H9 (cell line): Measurements from ENCODE around the gene LCE3B. TPM values are rescaled to one million over a fixed set of nuclear protein-coding genes. Genes with fewer than 3 reads are reported as not detected.

Source experiments
- DNase-seq: peaks from one replicate; pipeline ENCODE4 v3.0.0-alpha.2; 2017
- H2AFZ ChIP-seq: one replicate; pipeline ENCODE4 v1.6.1; 2013; ENCODE audit warnings: mild to moderate bottlenecking, low read length, control low read depth, moderate library complexity
- H2AK5ac ChIP-seq: 2 replicates; pipeline ENCODE4 v1.6.1; 2013; ENCODE audit warnings: low read length, control low read depth, mixed read lengths; ENCODE audit not compliant: insufficient read length
- H2BK120ac ChIP-seq: one replicate; pipeline ENCODE4 v1.6.1; 2013; ENCODE audit warnings: low read depth, mild to moderate bottlenecking, low read length, control low read depth, inconsistent platforms; ENCODE audit not compliant: poor library complexity, severe bottlenecking
- H2BK12ac ChIP-seq: 2 replicates; pipeline ENCODE4 v1.6.1; 2013; ENCODE audit warnings: low read length, control low read depth, mixed read lengths, low read depth; ENCODE audit not compliant: insufficient read length
- H2BK15ac ChIP-seq: 2 replicates; pipeline ENCODE4 v1.6.1; 2013; ENCODE audit warnings: low read depth, low read length, control low read depth
- H2BK20ac ChIP-seq: one replicate; pipeline ENCODE4 v1.6.1; 2013; ENCODE audit warnings: low read depth, mild to moderate bottlenecking, low read length, control low read depth, inconsistent platforms; ENCODE audit not compliant: poor library complexity, severe bottlenecking
- H2BK5ac ChIP-seq: 2 replicates; pipeline ENCODE4 v1.6.1; 2013; ENCODE audit warnings: low read length, control low read depth, mixed read lengths; ENCODE audit not compliant: insufficient read length
- H3K14ac ChIP-seq: 2 replicates; pipeline ENCODE4 v1.6.1; 2013; ENCODE audit warnings: low read length, control low read depth; ENCODE audit not compliant: insufficient read depth
- H3K18ac ChIP-seq: 2 replicates; pipeline ENCODE4 v1.6.1; 2013; ENCODE audit warnings: low read depth, mild to moderate bottlenecking, mixed read lengths, low read length, control low read depth; ENCODE audit not compliant: insufficient read length
- H3K23ac ChIP-seq: 2 replicates; pipeline ENCODE4 v1.6.1; 2013; ENCODE audit warnings: low read length, control low read depth, mixed read lengths, low read depth; ENCODE audit not compliant: insufficient read length
- H3K23me2 ChIP-seq: 2 replicates; pipeline ENCODE4 v1.6.1; 2013; ENCODE audit warnings: low read depth, mild to moderate bottlenecking, mixed read lengths, low read length, control low read depth; ENCODE audit not compliant: insufficient read length, poor library complexity, severe bottlenecking
- H3K27ac ChIP-seq: 2 replicates; pipeline ENCODE4 v1.5.1; 2013; ENCODE audit warnings: low read length, control low read depth, mixed read lengths, low read depth; ENCODE audit not compliant: insufficient read length
- H3K27me3 ChIP-seq: 2 replicates; pipeline ENCODE4 v1.6.1; 2013; ENCODE audit warnings: low read length, control low read depth, inconsistent platforms; ENCODE audit not compliant: insufficient read depth
- H3K4ac ChIP-seq: 2 replicates; pipeline ENCODE4 v1.6.1; 2013; ENCODE audit warnings: low read depth, mild to moderate bottlenecking, control low read depth, inconsistent platforms, low read length, moderate library complexity
- H3K4me1 ChIP-seq: 2 replicates; pipeline ENCODE4 v1.6.1; 2013; ENCODE audit warnings: low read length, control low read depth, inconsistent platforms; ENCODE audit not compliant: insufficient read depth
- H3K4me2 ChIP-seq: 2 replicates; pipeline ENCODE4 v1.6.1; 2013; ENCODE audit warnings: low read length, control low read depth, mixed read lengths; ENCODE audit not compliant: insufficient read length, insufficient read depth
- H3K56ac ChIP-seq: 2 replicates; pipeline ENCODE4 v1.6.1; 2013; ENCODE audit warnings: low read depth, mild to moderate bottlenecking, mixed read lengths, low read length, control low read depth; ENCODE audit not compliant: insufficient read length
- H3K79me1 ChIP-seq: 2 replicates; pipeline ENCODE4 v1.6.1; 2013; ENCODE audit warnings: low read depth, mild to moderate bottlenecking, moderate library complexity, low read length, control low read depth, inconsistent platforms; ENCODE audit not compliant: insufficient read depth, poor library complexity, severe bottlenecking
- H3K79me2 ChIP-seq: 2 replicates; pipeline ENCODE4 v1.6.1; 2013; ENCODE audit warnings: low read length, control low read depth, inconsistent platforms; ENCODE audit not compliant: insufficient read depth
- H3K9ac ChIP-seq: 2 replicates; pipeline ENCODE4 v1.6.1; 2013; ENCODE audit warnings: low read length, control low read depth, mixed read lengths; ENCODE audit not compliant: insufficient read length; ENCODE audit errors: extremely low read depth
- H3K9me3 ChIP-seq: one replicate; pipeline ENCODE4 v1.6.1; 2013; ENCODE audit warnings: low read depth, low read length, inconsistent platforms; ENCODE audit not compliant: control insufficient read depth
- H3T11ph ChIP-seq: one replicate; pipeline ENCODE4 v1.6.1; 2013; ENCODE audit warnings: mild to moderate bottlenecking, low read length, control low read depth, inconsistent platforms
- H4K20me1 ChIP-seq: one replicate; pipeline ENCODE4 v1.6.1; 2013; ENCODE audit not compliant: control insufficient read depth, insufficient read length, insufficient read depth
- H4K5ac ChIP-seq: 2 replicates; pipeline ENCODE4 v1.6.1; 2013; ENCODE audit warnings: low read depth, mild to moderate bottlenecking, mixed read lengths, low read length, control low read depth; ENCODE audit not compliant: insufficient read length
- H4K8ac ChIP-seq: replicated peaks from 2 replicates; pipeline ENCODE4 v1.6.1; 2013; ENCODE audit warnings: low read length, control low read depth, mixed read lengths, low read depth; ENCODE audit not compliant: insufficient read length
- H4K91ac ChIP-seq: 2 replicates; pipeline ENCODE4 v1.6.1; 2013; ENCODE audit warnings: low read depth, mild to moderate bottlenecking, moderate library complexity, mixed read lengths, low read length, control low read depth; ENCODE audit not compliant: insufficient read length
- H3K27ac Mint-ChIP-seq, 3 experiments: 2 replicates in 2 of 3; 3 replicates in 1 of 3; pipeline ENCODE4 v1.8.0; 2020 to 2021; ENCODE audit warnings: mixed read lengths in 3 of 3, mild to moderate bottlenecking in 1 of 3, moderate library complexity in 1 of 3
- H3K27me3 Mint-ChIP-seq: 2 replicates; pipeline ENCODE4 v1.8.0; 2021; ENCODE audit warnings: low read depth, mild to moderate bottlenecking, moderate library complexity, mixed read lengths
- H3K36me3 Mint-ChIP-seq, 3 experiments: 2 replicates in 2 of 3; 3 replicates in 1 of 3; pipeline ENCODE4 v1.8.0; 2020 to 2021; ENCODE audit warnings: low read depth in 3 of 3, mixed read lengths in 3 of 3; ENCODE audit not compliant: insufficient read depth in 1 of 3
- H3K4me1 Mint-ChIP-seq, 2 experiments: 2 replicates each; pipeline ENCODE4 v1.8.0; 2020; ENCODE audit warnings: mixed read lengths in 2 of 2
- H3K4me3 Mint-ChIP-seq, 2 experiments: 2 replicates in 1 of 2; 3 replicates in 1 of 2; pipeline ENCODE4 v1.8.0; 2020 to 2021; ENCODE audit warnings: mild to moderate bottlenecking in 2 of 2, mixed read lengths in 2 of 2, moderate library complexity in 1 of 2
- H3K9me3 Mint-ChIP-seq, 2 experiments: 2 replicates in 1 of 2; 3 replicates in 1 of 2; pipeline ENCODE4 v1.8.0; 2020; ENCODE audit warnings: mild to moderate bottlenecking in 2 of 2, mixed read lengths in 2 of 2, moderate library complexity in 1 of 2
- CTCF ChIP-seq: fragments of 200-600 bp; sonication (generic); conservative IDR thresholded peaks from 3 replicates; pipeline ENCODE4 v1.8.0; 2021; ENCODE audit warnings: antibody characterized with exemption, mild to moderate bottlenecking
- total RNA-seq: library from RNA; stranded (reverse); gene quantifications from 2 replicates; pipeline ENCODE4 v1.2.1, GENCODE V29; 2021

LCE3B gene
- total RNA-seq, 1 experiment from 2014 or later = not detected

- Histone ChIP-seq H2BK20ac (no peak overlapping the region), H3T11ph (no peak overlapping the region), H3K79me1 (no peaks in the 10 kb centered on the region), H3K27me3 (no peaks in the 10 kb centered on the region), H4K20me1 (no peaks in the 10 kb centered on the region), H2BK12ac (no peak overlapping the region), H3K9me3 (peaks cover 82% of the 10 kb centered on the region), H2AK5ac (no peak overlapping the region), H3K14ac (no peak overlapping the region), H2BK120ac (no peak overlapping the region), H4K5ac (no peak overlapping the region), H3K18ac (no peak overlapping the region), H2BK15ac (no peak overlapping the region), H3K4ac (no peak overlapping the region), H2BK5ac (no peak overlapping the region), H3K23ac (no peak overlapping the region), H3K56ac (no peak overlapping the region), H4K8ac (no peak overlapping the region), H3K4me1 (no peaks in the 10 kb centered on the region), H3K23me2 (no peaks in the 10 kb centered on the region), H3K9ac (no peak overlapping the region), H3K79me2 (no peaks in the 10 kb centered on the region), H3K27ac (no peak overlapping the region), H4K91ac (no peak overlapping the region), H3K4me2 (no peak overlapping the region), H2AFZ (no peak overlapping the region)
- DNase-seq = no peak
- Mint-ChIP-seq H3K27ac (no peak overlapping the region), H3K9me3 (peaks cover 92 to 94% of the 10 kb centered on the region in 2 experiments), H3K4me1 (no peaks in the 10 kb centered on the region), H3K27me3 (no peaks in the 10 kb centered on the region; the same call in 1 of the 2 replicates), H3K36me3 (peaks cover 0 to 24% (median 12%) of the 10 kb centered on the region in 3 experiments; a peak in 6 of 7 replicates), H3K4me3 (no peak overlapping the region)
- no peak for TF ChIP-seq CTCF
Measured at GRCh38 chr1:152646656-152647055, 33.0 kb downstream of the LCE3B start.
